IPS-20b (cell line): ENCODE measurements around the gene KCNMA1.

Experiments used
- H3K27ac ChIP-seq: one replicate; pipeline ENCODE4 v1.5.1; 2013; ENCODE audit warnings: low read length
- H3K27me3 ChIP-seq: 2 replicates; pipeline ENCODE4 v1.6.1; 2013; ENCODE audit warnings: mild to moderate bottlenecking, low read length, inconsistent platforms; ENCODE audit not compliant: insufficient read depth
- H3K36me3 ChIP-seq: 2 replicates; pipeline ENCODE4 v1.6.1; 2013; ENCODE audit warnings: low read depth, mild to moderate bottlenecking, inconsistent platforms, low read length, moderate library complexity; ENCODE audit not compliant: insufficient read depth
- H3K4me1 ChIP-seq: 2 replicates; pipeline ENCODE4 v1.6.1; 2013; ENCODE audit warnings: mild to moderate bottlenecking, control low read depth, inconsistent platforms, low read length, moderate library complexity; ENCODE audit not compliant: insufficient read depth
- H3K4me3 ChIP-seq: 2 replicates; pipeline ENCODE4 v1.5.1; 2013; ENCODE audit warnings: mild to moderate bottlenecking, low read length, inconsistent platforms
- H3K9ac ChIP-seq: 2 replicates; pipeline ENCODE4 v1.6.1; 2013; ENCODE audit warnings: low read depth, mild to moderate bottlenecking, inconsistent platforms, low read length, moderate library complexity
- H3K9me3 ChIP-seq: 2 replicates; pipeline ENCODE4 v1.6.1; 2013; ENCODE audit warnings: mild to moderate bottlenecking, low read depth, low read length, inconsistent platforms; ENCODE audit not compliant: insufficient read depth

KCNMA1 gene

DNA sequence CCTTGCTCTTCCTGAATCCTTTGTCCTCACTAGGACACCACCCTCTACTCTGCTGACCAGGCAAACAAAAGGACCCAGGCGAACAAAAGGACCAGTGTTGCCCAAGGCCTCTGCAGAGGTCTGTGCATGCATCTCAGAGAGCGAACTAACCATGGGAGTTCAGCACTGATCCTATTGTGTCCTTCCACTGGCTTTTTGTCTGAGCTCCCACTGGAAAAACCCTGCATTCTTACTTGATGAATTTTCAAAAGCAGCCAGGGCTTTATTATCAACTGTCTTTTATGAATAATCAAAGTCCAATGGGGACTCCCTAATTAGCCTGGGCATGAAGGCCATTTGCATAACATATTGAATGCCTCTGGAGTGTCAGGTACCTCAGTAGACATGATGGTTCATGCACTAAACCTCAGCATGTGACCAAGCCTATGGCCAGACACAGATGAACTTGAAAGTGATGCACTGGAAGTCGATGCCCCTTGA, 140.6 kb downstream of the KCNMA1 start:
- 0 out of 2 replicates have a peak, but pooled peaks cover 3% of the 10 kb centered on the region for H3K4me1 ChIP-seq
- no peak overlapping the region for H3K9ac ChIP-seq
- no peaks in the 10 kb centered on the region for H3K36me3 ChIP-seq
- no peaks in the 10 kb centered on the region for H3K9me3 ChIP-seq
- H3K27ac ChIP-seq, result no peak overlapping the region
- no peaks in the 10 kb centered on the region for H3K27me3 ChIP-seq
- H3K4me3 ChIP-seq, result no peak overlapping the region

DNA sequence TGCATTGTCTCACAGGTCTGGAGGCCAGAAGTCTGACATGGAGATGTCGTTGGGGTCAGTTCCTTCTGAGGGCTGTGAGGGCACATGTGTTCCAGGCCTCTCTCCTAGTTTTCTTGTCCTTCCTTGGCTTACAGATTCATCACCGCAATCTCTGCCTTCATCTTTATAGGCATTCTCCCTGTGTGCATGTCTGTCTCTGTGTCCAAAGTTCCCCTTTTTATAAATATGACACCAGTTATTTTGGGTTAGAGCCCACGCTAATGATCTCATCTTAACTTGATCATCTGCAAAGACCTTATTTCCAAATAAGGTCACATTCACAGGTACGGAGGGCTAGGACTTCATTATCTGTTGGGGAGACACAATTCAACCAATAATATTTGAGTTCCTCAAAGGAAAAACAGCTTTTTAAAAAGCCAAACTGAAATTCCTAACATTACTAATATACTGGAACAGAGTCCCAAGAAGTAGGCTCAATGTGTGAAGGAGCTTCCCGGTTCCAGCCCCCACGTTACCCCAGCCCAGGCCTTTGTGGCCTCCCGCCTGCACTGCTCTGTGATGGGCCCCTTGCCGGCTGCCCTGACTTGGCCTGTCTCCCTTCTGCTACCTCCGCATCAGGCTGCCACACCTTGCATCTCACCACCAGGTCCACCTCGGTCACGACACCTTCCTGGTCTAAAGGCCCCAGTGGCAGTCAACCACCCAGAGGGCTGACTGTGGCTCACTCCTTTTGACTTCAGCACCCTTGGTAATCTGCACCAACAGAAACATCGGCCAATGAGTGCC, 142.7 kb downstream of the KCNMA1 start:
- H3K27ac ChIP-seq, result no peak overlapping the region
- H3K4me3 ChIP-seq, result no peak overlapping the region
- H3K9me3 ChIP-seq, result no peaks in the 10 kb centered on the region
- no peak overlapping the region for H3K9ac ChIP-seq
- 0 out of 2 replicates have a peak, but pooled peaks cover 3% of the 10 kb centered on the region for H3K4me1 ChIP-seq
- no peaks in the 10 kb centered on the region for H3K36me3 ChIP-seq
- H3K27me3 ChIP-seq, result no peaks in the 10 kb centered on the region

- Histone ChIP-seq H3K4me1 (0 out of 2 replicates have a peak, but pooled peaks cover 3% of the 10 kb centered on the region), H3K4me3 (no peak overlapping the region), H3K27me3 (no peaks in the 10 kb centered on the region), H3K9me3 (no peaks in the 10 kb centered on the region), H3K9ac (no peak overlapping the region), H3K27ac (no peak overlapping the region), H3K36me3 (no peaks in the 10 kb centered on the region)
These were observed 143.3 kb downstream of the KCNMA1 start for GRCh38 chr10:77494327-77494726.

DNA sequence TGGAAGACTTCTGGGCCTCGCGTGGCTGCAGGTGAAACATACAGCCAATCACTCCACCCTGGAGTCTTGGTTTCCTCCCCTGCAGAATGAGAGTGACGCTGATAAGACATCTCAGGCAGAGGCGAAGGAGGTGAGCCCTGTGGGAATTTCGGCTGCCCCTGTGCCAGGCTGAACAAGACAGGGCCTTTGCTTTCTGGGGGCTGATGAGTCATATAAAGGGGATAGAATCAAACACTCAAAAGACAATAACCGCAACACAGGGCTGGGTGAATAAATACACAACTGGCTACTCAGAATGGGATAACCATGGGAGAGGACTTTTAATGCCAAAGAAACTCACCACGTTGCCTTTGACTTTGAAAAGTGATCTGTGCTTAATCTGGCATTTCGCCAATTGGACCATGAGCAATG, 143.8 kb downstream of the KCNMA1 start:
- 0 out of 2 replicates have a peak, but pooled peaks cover 3% of the 10 kb centered on the region for H3K4me1 ChIP-seq
- no peaks in the 10 kb centered on the region for H3K36me3 ChIP-seq
- H3K27ac ChIP-seq, result no peak overlapping the region
- H3K9ac ChIP-seq, result no peak overlapping the region
- H3K9me3 ChIP-seq, result no peaks in the 10 kb centered on the region
- H3K4me3 ChIP-seq, result no peak overlapping the region
- no peaks in the 10 kb centered on the region for H3K27me3 ChIP-seq

- Histone ChIP-seq H3K27ac (no peak overlapping the region), H3K9ac (no peak overlapping the region), H3K4me1 (0 out of 2 replicates have a peak, but pooled peaks cover 3% of the 10 kb centered on the region), H3K27me3 (no peaks in the 10 kb centered on the region), H3K9me3 (no peaks in the 10 kb centered on the region), H3K36me3 (no peaks in the 10 kb centered on the region), H3K4me3 (no peak overlapping the region)
These were observed 144.3 kb downstream of the KCNMA1 start for GRCh38 chr10:77493239-77493806.

DNA sequence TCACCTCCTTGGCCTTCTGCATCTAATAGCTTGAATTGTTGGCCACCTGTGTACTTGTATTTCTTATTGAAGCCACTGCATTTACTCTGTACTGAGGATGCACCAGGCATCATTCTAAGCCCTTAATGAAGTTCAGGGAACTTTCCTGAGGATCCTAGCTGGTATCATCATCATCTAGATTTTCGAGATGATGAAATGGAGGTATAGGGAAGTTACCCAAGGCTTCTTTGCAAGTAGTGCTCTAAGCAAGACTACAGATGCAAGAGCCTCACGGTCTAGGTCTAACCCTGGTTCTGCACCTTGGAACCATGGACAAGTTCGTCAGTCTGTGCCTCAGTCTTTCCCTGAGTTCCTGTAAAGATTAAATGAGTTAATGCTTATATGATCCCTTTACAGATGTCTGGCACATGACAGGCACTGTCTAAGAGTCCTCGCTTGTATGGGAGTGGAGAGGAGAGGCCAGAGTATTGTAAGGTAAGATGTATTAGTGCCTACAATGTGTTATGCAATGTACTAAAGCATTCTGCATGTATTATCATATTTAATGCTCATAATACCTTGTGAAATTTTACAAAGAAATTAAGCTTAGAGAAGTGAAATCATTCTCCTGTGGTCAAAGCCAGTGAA, 145.1 kb downstream of the KCNMA1 start:
- H3K27ac ChIP-seq, result no peak overlapping the region
- 0 out of 2 replicates have a peak, but pooled peaks cover 3% of the 10 kb centered on the region for H3K4me1 ChIP-seq
- H3K27me3 ChIP-seq, result no peaks in the 10 kb centered on the region
- H3K9me3 ChIP-seq, result no peaks in the 10 kb centered on the region
- no peaks in the 10 kb centered on the region for H3K36me3 ChIP-seq
- no peak overlapping the region for H3K4me3 ChIP-seq
- H3K9ac ChIP-seq, result no peak overlapping the region

- H3K4me1 ChIP-seq, result no peaks in the 10 kb centered on the region
These were observed 146.9 kb downstream of the KCNMA1 start for GRCh38 chr10:77490534-77491314.

GRCh38 chr10:77486517-77486916, 151.1 kb downstream of the KCNMA1 start:
- H3K27me3 ChIP-seq, result no peaks in the 10 kb centered on the region
- H3K4me1 ChIP-seq, result no peaks in the 10 kb centered on the region
- no peaks in the 10 kb centered on the region for H3K9me3 ChIP-seq
- no peak overlapping the region for H3K27ac ChIP-seq
- no peak overlapping the region for H3K4me3 ChIP-seq
- no peak overlapping the region for H3K9ac ChIP-seq
- H3K36me3 ChIP-seq, result no peaks in the 10 kb centered on the region

More at GRCh38 chr10:77490534-77491314, 146.9 kb downstream of the KCNMA1 start:
- H3K9ac ChIP-seq, result no peak overlapping the region
- no peaks in the 10 kb centered on the region for H3K36me3 ChIP-seq
- H3K27me3 ChIP-seq, result no peaks in the 10 kb centered on the region
- no peak overlapping the region for H3K27ac ChIP-seq
- no peaks in the 10 kb centered on the region for H3K9me3 ChIP-seq
- H3K4me3 ChIP-seq, result no peak overlapping the region

DNA sequence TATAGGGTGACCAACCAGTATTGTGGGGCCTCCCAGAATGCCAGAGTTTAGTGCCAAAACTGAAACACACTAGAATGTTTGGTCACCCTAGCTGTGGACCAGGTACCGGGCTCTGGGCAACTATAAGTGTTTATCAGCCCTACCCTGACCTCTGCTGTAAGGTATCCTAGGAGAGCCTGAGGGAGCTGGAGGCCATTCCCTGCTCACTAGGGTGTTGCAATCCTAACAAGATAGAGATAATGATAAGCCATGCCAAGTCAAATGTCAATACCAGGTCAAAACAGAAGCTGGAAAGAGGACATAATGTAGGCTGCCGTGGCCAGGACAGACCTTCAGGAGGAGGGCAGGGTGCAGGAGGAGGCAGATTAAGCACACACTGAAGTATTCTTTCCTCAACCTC, 151.8 kb downstream of the KCNMA1 start:
- no peaks in the 10 kb centered on the region for H3K4me1 ChIP-seq
- H3K4me3 ChIP-seq, result no peak overlapping the region
- no peaks in the 10 kb centered on the region for H3K27me3 ChIP-seq
- H3K9ac ChIP-seq, result no peak overlapping the region
- no peaks in the 10 kb centered on the region for H3K9me3 ChIP-seq
- H3K36me3 ChIP-seq, result no peaks in the 10 kb centered on the region
- no peak overlapping the region for H3K27ac ChIP-seq

DNA sequence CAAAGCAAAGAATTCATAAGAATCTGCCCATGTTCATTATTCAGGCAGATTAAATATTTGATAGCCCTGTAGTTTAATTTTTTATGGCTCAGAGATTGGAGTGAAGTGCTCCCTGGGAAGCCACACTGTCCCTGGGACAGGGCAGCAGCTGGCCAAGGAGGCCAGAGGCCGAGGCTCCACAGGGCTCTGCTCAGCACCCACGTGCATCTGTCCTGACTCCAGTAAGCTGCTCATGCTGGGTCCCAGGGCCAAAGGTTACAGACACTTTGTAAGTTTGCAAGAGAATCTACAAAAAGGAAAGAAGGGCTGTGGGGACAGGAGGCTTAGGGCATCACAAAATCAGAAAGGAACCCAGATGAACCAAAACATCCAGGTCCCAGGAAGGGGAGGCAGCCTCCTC, 155.5 kb downstream of the KCNMA1 start:
- no peak overlapping the region for H3K4me3 ChIP-seq
- H3K4me1 ChIP-seq, result no peaks in the 10 kb centered on the region
- H3K9ac ChIP-seq, result no peak overlapping the region
- no peak overlapping the region for H3K27ac ChIP-seq
- no peaks in the 10 kb centered on the region; the same call in 1 of the 2 replicates for H3K27me3 ChIP-seq
- H3K9me3 ChIP-seq, result no peaks in the 10 kb centered on the region
- H3K36me3 ChIP-seq, result no peaks in the 10 kb centered on the region

GRCh38 chr10:77479586-77479985, 158.0 kb downstream of the KCNMA1 start:
- H3K4me1 ChIP-seq, result no peaks in the 10 kb centered on the region
- H3K27ac ChIP-seq, result no peak overlapping the region
- H3K4me3 ChIP-seq, result no peak overlapping the region
- H3K27me3 ChIP-seq, result no peaks in the 10 kb centered on the region; the same call in 1 of the 2 replicates
- H3K9ac ChIP-seq, result no peak overlapping the region
- H3K9me3 ChIP-seq, result no peaks in the 10 kb centered on the region
- no peaks in the 10 kb centered on the region for H3K36me3 ChIP-seq
